BLaER1 (cell line): ENCODE measurements around the gene SPIRE2.
"Not testable (repeated sequence)": the region's sequence is repeated elsewhere in the genome, so short reads cannot be mapped to it uniquely, and the experiment has no call there.

Source experiments
- H3K27ac ChIP-seq: shearing (Covaris generic); formaldehyde crosslinking; 2 replicates; pipeline ENCODE4 v1.8.1; 2022
- H3K27me3 ChIP-seq: shearing (Covaris generic); formaldehyde crosslinking; 2 replicates; pipeline ENCODE4 v1.8.1; 2022
- H3K36me3 ChIP-seq: shearing (Covaris generic); formaldehyde crosslinking; 2 replicates; pipeline ENCODE4 v1.8.1; 2022
- H3K4me1 ChIP-seq: shearing (Covaris generic); formaldehyde crosslinking; 2 replicates; pipeline ENCODE4 v1.8.1; 2022
- H3K4me2 ChIP-seq: shearing (Covaris generic); formaldehyde crosslinking; 2 replicates; pipeline ENCODE4 v1.8.1; 2022
- H3K4me3 ChIP-seq: shearing (Covaris generic); formaldehyde crosslinking; 2 replicates; pipeline ENCODE4 v1.8.1; 2022
- H3K9ac ChIP-seq: shearing (Covaris generic); formaldehyde crosslinking; 2 replicates; pipeline ENCODE4 v1.8.1; 2022
- H3K9me3 ChIP-seq: shearing (Covaris generic); formaldehyde crosslinking; 2 replicates; pipeline ENCODE4 v1.8.1; 2022
- H4K20me1 ChIP-seq: shearing (Covaris generic); formaldehyde crosslinking; 2 replicates; pipeline ENCODE4 v1.8.1; 2022
- Cebpa-rat ChIP-seq: shearing (Covaris generic); IDR thresholded peaks from 2 replicates; pipeline ENCODE4 v1.8.1; 2022

The SPIRE2 gene

DNA sequence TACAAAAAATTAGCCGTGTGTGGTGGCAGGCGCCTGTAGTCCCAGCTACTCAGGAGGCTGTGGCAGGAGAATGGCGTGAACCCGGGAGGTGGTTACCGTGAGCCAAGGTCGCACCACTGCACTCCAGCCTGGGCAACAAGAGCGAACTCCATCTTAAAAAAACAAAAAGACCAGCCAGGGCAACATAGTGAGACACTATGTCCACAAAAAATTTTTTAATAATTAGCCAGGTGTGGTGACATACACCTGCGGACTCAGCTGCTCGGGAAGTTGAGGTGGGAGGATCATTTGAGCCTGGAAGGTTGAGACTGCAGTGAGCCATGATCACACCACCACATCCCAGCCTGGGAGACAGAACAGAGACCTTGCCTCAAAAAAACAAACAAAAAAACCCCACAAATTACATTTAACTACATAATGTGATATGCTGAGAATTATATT, 40.9 kb upstream of the SPIRE2 start:
- Histone ChIP-seq H4K20me1 (no peaks in the 10 kb centered on the region; the same call in 1 of the 2 replicates), H3K27me3 (no peaks in the 10 kb centered on the region), H3K36me3 (peaks cover 100% of the 10 kb centered on the region), H3K4me2 (no peak overlapping the region), H3K4me1 (no peaks in the 10 kb centered on the region), H3K4me3 (no peak overlapping the region), H3K9me3 (no peaks in the 10 kb centered on the region), H3K9ac (no peak overlapping the region), H3K27ac (no peak overlapping the region)
- no peak for TF ChIP-seq Cebpa-rat

DNA sequence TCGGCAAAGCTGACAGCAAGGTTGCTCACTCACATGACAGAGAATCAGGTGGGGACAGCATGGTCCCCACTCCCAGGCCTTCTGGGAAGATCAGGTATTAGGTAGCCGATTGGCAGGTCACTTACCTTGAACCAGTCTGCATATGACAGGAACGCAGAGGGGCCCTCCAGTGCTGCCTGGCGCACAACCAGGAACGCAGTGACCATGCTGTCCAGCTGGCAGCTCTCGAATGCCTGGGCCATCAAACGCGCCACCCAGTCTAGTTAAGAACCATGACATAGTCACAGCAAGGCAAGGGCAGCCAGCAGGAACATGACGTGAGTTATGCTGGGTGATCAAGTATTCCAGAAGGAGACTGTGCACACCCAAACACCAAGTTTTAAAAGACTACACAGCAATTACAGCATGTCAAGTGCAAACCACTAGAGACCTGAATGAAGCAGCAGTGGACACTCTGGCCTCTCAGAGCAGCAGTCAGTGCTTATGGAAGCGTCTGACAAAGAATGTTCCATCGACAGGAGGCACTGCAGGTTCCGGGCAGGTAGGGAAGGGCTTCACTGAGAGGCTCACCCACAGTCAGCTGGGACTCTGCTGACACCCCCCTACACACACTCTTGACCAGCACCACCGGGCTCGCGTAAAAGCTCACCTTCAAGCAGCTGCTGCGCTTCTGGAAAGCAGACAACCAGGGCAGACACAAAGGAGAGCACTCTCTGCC, 36.8 kb upstream of the SPIRE2 start:
- H4K20me1 ChIP-seq = no peaks in the 10 kb centered on the region; the same call in 1 of the 2 replicates
- no peaks in the 10 kb centered on the region for H3K27me3 ChIP-seq
- H3K4me3 ChIP-seq = no peak overlapping the region
- no peak overlapping the region for H3K9ac ChIP-seq
- no peaks in the 10 kb centered on the region for H3K4me1 ChIP-seq
- no peak overlapping the region for H3K4me2 ChIP-seq
- no peak overlapping the region for H3K27ac ChIP-seq
- no peaks in the 10 kb centered on the region for H3K9me3 ChIP-seq
- no peak for TF ChIP-seq Cebpa-rat
- peaks cover 100% of the 10 kb centered on the region for H3K36me3 ChIP-seq

DNA sequence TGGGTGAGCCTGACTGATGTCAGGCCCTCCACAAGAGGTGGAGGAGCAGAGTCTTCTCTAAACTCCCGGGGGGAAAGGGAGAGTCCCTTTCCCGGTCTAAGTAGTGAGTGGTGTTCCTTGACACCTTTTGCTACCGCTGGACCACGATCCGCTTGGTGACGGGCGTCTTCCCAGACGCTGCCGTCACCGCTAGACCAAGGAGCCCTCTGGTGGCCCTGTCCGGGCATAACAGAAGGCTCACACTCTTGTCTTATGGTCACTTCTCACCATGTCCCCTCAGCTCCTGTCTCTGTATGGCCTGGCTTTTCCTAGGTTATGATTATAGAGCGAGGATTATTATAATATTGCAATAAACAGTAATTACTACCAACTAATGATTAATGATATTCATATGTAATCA, 35.2 kb upstream of the SPIRE2 start:
- H3K27ac ChIP-seq, H3K4me1 ChIP-seq, H3K27me3 ChIP-seq, H3K4me2 ChIP-seq, H3K9me3 ChIP-seq, H4K20me1 ChIP-seq, H3K4me3 ChIP-seq, H3K9ac ChIP-seq: not testable (repeated sequence)
- peaks cover 100% of the 10 kb centered on the region for H3K36me3 ChIP-seq

DNA sequence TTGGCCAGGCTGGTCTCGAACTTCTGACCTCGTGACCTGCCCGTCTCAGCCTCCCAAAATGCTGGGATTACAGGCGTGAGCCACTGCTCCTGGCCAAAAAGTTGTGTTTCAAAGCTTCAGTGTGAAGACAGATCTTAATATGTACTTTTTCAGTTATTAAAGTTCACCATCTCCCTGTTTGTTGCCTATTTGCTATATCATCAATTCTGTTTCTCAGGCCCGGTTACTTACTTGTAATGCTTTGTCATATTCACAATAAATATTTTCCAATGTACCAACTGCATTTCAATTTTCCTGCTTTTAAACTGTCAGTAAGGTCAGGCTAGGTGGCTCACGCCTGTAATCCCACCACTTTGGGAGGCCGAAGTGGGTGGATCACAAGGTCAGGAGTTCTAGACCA, 34.3 kb upstream of the SPIRE2 start:
- H3K27ac ChIP-seq = no peak overlapping the region
- H3K36me3 ChIP-seq = peaks cover 100% of the 10 kb centered on the region
- no peak overlapping the region for H3K9ac ChIP-seq
- H4K20me1 ChIP-seq = no peaks in the 10 kb centered on the region; the same call in 1 of the 2 replicates
- no peak overlapping the region for H3K4me2 ChIP-seq
- no peaks in the 10 kb centered on the region for H3K4me1 ChIP-seq
- H3K27me3 ChIP-seq = no peaks in the 10 kb centered on the region
- no peaks in the 10 kb centered on the region for H3K9me3 ChIP-seq
- H3K4me3 ChIP-seq = no peak overlapping the region
- TF ChIP-seq Cebpa-rat = no peak

DNA sequence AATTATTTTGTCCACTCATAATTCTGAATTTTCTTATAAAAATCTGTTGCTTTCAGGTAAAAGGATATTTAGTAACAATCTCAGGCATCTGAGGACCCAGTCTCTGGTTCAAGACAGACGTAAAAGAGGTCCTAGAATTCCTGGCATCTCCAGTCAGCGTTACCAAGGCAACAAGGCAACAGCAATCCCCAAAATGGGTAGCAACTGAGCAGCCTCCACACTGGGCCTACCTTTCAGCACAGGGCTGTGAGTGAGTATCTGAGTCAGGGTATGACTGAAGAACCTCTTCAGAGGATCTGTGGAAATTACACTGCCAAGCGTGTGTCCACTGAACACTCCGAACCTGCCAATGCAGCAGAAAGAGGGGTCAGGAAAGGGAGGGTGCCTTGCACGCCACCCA, 32.6 kb upstream of the SPIRE2 start:
- H3K9me3 ChIP-seq = no peaks in the 10 kb centered on the region
- H3K4me3 ChIP-seq = no peak overlapping the region
- H3K27ac ChIP-seq = no peak overlapping the region
- no peaks in the 10 kb centered on the region; the same call in 1 of the 2 replicates for H4K20me1 ChIP-seq
- H3K9ac ChIP-seq = no peak overlapping the region
- no peaks in the 10 kb centered on the region for H3K27me3 ChIP-seq
- H3K4me1 ChIP-seq = no peaks in the 10 kb centered on the region
- no peak overlapping the region for H3K4me2 ChIP-seq
- H3K36me3 ChIP-seq = peaks cover 100% of the 10 kb centered on the region
- no peak for TF ChIP-seq Cebpa-rat

DNA sequence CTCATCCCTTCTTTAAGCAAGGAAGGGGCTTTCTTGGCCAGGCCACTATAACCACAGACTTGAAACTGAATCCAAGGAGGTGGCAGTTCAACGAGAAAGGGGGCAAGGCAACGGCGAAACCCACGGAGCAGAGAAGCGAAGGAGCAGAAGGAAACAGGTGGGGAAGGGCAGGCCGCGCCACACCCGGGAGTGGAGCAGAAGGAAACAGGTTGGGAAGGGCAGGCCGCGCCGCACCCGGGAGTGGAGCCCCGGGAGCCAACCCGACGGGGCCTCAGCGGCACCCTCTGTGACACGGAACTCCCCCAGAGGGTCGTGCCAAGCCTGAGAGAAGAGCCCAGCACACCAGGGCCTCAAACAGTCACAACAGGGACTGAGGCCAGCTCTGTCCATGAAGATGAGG, 32.2 kb upstream of the SPIRE2 start:
- Histone ChIP-seq H3K4me1 (no peaks in the 10 kb centered on the region), H3K9me3 (no peaks in the 10 kb centered on the region), H3K36me3 (peaks cover 100% of the 10 kb centered on the region), H3K27ac (no peak overlapping the region), H4K20me1 (no peaks in the 10 kb centered on the region; the same call in 1 of the 2 replicates), H3K27me3 (no peaks in the 10 kb centered on the region), H3K4me2 (no peak overlapping the region), H3K4me3 (no peak overlapping the region), H3K9ac (no peak overlapping the region)
- no peak for TF ChIP-seq Cebpa-rat

DNA sequence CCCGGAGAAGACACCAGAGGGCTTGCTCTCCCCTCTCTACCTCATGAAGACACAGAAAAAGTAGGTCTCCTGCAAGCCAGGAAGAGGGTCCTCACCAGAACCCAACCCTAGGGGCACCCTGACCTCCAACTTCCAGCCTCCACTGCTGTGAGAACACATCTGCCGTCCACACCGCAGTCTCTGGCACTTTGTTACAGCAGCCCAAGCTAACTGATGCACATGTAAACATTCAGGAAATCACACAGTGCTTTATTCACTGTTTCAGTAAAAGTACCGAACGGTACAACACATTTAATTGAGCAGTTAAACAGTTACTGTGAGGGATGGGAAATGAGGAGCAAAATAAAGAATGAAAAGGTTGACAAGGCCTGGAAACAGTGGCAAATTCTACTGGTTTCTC, 30.1 kb upstream of the SPIRE2 start:
- Histone ChIP-seq H3K9me3 (no peaks in the 10 kb centered on the region), H3K27me3 (no peaks in the 10 kb centered on the region), H3K4me1 (no peaks in the 10 kb centered on the region), H3K9ac (no peak overlapping the region), H3K4me3 (no peak overlapping the region), H3K36me3 (peaks cover 100% of the 10 kb centered on the region), H4K20me1 (no peaks in the 10 kb centered on the region), H3K4me2 (no peak overlapping the region), H3K27ac (no peak overlapping the region)
- no peak for TF ChIP-seq Cebpa-rat

DNA sequence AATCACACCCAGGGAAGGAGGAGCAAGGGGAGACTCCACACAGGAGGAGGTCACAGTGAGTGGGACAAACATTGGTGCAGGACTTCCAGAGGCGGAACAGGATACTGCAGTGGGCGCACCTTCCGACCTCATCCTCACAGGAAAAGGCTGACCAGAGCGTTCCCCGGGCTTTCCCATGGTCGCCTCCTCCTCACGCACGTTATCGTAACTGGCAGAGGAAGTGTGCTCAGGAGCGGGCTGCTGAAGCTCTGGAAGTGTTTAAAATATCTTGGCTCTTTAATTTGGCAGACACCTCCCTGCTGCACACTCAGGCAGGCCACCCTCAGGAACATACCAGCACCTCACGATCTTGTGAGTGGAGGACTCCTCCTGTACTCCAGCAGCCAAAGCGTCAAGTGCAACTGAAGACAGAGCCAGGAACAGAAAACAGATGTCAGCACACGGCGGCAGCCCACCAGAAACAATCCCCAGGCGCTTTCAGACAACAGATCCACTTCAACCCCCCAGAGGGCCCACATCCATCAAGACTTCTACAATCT, 29.4 kb upstream of the SPIRE2 start:
- peaks cover 100% of the 10 kb centered on the region for H3K36me3 ChIP-seq
- H3K9ac ChIP-seq = no peak overlapping the region

DNA sequence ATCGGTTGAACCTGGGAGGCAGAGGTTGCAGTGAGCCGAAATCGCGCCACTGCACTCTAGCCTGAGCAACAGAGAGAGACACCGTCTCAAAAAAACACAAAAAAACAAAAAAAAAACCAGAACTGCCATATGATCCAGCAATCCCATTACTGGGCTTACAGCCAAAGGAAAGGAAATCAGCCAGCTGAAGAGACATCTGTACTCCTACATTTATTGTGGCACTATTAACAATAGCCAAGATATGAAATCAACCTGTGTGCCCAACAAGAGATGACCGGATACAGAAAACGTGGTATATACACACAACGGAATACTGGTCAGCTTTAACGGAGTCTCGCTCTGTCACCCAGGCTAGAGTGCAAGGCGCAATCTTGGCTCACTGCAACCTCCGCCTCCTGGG, 26.5 kb upstream of the SPIRE2 start:
- Histone ChIP-seq H3K4me3 (no peak overlapping the region), H3K36me3 (peaks cover 96% of the 10 kb centered on the region)
- no peak for TF ChIP-seq Cebpa-rat

More for the DNA sequence above, 29.4 kb upstream of the SPIRE2 start:
- Histone ChIP-seq H3K27ac (no peak overlapping the region), H4K20me1 (no peaks in the 10 kb centered on the region), H3K4me1 (no peaks in the 10 kb centered on the region), H3K4me2 (no peak overlapping the region), H3K9me3 (no peaks in the 10 kb centered on the region), H3K27me3 (no peaks in the 10 kb centered on the region), H3K4me3 (no peak overlapping the region)
- no peak for TF ChIP-seq Cebpa-rat

DNA sequence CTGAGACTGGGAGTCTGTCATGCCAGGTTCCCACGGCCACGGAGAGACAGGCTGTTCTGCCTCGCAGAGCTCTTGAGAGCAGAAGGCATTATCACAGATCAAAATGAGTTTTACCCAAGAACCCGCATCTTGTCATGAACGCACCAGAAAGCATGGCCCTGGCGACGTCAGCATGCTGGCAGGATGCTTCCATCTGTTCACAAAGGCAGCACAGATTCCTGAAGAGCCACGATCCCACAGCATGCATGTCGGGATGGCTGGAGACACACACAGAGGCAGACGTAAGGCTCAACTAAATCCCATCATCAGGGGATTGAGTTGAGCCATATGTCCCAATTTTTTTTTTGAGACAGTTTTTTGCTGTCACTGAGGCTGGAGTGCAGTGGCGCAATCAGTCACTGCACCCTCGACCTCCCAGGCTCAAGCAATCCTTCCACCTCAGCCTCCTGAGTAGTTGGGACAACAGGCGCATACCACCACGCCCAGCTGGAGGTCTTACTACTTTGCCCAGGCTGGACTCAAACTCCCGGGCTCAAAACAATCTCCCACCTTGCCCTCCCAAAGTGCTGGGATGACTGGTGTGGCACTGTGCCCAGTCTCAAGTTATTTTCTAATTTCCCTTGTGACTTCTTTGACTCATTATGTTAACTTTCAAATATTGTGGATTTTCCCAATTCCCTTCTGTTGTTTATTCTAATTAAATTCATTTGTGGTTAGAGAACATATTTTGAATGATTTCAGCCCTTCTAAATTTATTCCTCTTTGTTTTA, 23.0 kb upstream of the SPIRE2 start:
- peaks cover 96% of the 10 kb centered on the region for H3K36me3 ChIP-seq
- no peak overlapping the region for H3K4me2 ChIP-seq
- H3K27ac ChIP-seq = no peak overlapping the region
- H3K9ac ChIP-seq = no peak overlapping the region
- no peak overlapping the region for H3K4me3 ChIP-seq
- no peaks in the 10 kb centered on the region for H3K9me3 ChIP-seq
- H4K20me1 ChIP-seq = no peaks in the 10 kb centered on the region
- no peaks in the 10 kb centered on the region for H3K27me3 ChIP-seq
- TF ChIP-seq Cebpa-rat = no peak
- H3K4me1 ChIP-seq = no peaks in the 10 kb centered on the region

More for the DNA sequence above, 26.5 kb upstream of the SPIRE2 start:
- Histone ChIP-seq H3K4me1 (no peaks in the 10 kb centered on the region), H3K27me3 (no peaks in the 10 kb centered on the region), H3K27ac (no peak overlapping the region), H3K9ac (no peak overlapping the region), H3K9me3 (no peaks in the 10 kb centered on the region), H4K20me1 (no peaks in the 10 kb centered on the region), H3K4me2 (no peak overlapping the region)
